ENCODE data around the gene LRRC27.
"Not testable (repeated sequence)": the region's sequence is repeated elsewhere in the genome, so short reads cannot be mapped to it uniquely, and the experiment has no call there.

LRRC27 gene

DNA sequence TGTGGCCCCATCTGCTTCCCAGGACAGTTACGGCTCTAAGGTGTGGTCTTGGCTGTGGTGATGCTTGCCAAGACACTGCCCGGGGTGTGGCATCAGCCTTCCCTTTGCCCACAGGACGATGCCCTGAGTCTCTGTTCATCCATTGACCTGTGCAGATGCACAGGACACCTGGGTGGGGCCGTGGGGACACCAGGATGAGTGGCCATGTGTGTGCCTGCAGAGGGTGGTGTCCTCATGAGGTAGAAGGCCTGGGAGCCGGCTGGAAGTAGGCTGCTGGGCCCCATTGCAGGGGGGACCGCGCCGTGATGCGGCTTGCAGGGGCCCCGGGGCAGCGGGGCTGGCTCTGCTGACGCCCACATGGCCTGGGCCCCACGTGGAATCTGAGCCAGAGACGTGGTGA, 42.6 kb downstream of the LRRC27 start:
- DNase-seq (ENCODE audit: low read depth in 2 of 2), result no peak

DNA sequence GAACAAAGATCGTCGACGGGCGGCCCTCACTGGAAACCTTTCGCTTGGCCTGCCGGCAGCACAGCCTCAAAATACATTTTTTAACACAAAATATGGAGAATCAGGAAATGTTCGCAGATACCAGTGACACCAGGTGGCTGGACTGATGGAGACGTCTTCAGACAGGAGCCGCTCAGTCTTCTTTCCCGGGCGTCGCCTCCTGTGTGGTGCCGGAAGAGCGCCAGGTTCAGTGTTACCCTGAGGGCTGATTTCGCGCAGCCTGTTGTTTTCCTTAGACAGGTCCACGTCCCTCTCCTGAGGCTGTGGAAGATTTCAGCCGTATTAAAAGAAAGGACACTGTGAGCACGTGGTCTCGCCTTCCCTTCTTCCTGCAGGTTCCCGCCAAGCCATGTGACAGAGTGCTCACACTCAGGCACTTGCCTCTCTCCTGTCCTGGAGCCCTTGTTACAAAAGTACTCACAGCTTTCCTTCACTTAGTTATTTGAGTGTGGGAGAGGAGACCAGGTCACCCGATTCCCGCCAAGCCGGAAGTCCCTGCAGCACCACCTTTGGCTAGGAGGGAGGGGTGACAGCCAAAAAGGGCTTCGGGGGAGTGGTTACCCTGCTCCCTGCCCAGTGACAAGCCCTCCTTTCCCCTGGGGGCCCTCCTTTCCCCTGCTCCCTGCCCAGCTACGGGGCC, 43.3 kb downstream of the LRRC27 start:
- no peak for DNase-seq (ENCODE audit: low read depth in 2 of 2)

DNA sequence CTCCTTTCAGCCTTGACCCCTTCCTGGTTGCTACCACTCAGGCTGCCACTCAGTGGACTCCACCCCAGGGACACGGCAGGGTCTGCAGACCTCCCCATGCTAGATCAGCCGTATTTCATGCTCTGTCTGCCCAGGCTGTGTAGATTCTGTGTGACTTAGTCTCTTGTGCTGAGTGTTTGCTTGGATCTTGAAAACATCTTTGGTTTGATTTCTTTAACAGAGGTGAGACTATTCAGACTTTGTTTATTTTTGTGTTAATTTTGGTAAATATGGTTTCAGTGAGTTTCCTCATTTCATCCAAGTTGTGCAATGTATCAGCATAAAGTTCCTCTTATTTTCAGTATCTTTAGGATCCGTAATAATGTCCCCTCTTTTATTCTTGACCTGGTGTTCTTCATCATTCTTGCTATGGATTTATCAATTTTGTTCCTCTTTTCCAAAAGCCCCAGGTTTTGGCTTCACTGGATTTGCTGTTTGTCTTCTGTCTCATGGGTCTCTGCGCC, 43.9 kb downstream of the LRRC27 start:
- DNase-seq (ENCODE audit: low read depth in 2 of 2), result no peak

DNA sequence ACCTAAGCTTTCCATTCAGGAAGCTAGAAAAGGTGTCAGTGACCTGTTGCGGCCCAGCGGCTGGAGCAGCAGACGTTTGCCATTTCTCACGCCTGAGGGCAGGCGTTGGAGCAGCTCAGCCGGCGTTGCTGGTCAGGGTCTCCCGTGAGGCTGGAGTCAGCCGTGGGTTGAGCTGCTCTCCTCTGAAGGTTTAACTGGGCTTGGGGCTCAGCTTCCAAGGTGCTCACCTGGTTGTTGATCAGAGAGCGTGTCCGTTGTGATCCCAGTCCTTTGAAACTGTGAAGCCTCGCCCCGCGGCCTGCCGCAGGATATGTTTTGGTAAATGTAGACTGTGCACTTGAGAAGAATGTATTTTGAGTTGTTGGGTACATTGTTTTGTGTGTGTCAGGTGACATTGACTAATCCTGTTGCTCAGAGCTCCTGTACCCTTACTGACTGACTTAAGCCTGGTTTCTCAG, 44.4 kb downstream of the LRRC27 start:
- DNase-seq (ENCODE audit: low read depth in 2 of 2), result no peak

DNA sequence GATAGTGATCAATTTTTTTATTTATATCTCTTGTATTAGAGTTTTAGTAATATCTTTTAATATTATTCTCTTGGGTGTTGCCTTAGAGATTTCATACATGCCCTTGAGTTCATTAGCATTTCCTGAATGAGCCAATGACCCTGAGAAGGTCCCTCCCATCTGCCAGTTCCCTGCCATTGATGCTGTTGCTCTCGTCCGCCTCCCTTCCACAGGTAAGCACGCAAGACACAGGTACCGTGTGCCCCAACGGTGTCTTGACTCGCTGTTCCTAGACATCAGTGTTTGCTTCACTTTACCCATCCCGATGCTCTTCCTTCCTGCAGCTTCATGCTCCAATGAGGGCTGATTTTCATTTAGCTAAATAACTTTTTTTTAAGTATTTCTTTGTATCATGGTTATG, 45.3 kb downstream of the LRRC27 start:
- no peak for DNase-seq (ENCODE audit: low read depth in 2 of 2)

DNA sequence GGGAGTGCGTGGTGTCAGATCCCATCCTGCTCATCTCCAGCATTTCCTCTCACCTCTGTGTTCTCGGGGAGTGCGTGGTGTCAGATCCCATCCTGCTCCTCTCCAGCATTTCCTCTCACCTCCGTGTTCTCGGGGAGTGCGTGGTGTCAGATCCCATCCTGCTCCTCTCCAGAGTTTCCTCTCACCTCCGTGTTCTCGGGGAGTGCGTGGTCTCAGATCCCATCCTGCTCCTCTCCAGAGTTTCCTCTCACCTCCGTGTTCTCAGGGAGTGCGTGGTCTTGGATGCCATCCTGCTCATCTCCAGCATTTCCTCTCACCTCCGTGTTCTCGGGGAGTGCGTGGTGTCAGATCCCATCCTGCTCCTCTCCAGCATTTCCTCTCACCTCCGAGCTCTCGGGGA, 47.0 kb downstream of the LRRC27 start:
- not testable (repeated sequence) for DNase-seq (ENCODE audit: low read depth in 2 of 2)

DNA sequence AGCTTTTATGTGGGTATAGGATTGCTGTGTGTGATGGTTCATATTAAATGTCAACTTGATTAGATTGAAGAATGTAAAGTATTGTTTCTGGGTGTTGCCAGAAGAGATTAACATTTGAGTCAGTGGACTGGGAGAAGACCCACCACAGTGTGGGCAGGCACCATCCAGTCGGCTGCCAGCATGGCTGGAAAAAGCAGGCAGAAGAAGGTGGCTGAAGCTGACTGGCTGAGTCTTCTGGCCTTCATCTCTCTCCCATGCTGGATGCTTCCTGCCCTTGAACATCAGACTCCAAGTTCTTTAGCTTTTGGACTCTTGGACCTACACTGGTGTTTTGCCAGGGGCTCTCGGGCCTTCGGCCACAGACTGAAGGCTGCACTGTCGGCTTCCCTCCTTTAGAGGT, 49.0 kb downstream of the LRRC27 start:
- DNase-seq (ENCODE audit: low read depth in 2 of 2), result not testable (repeated sequence)

DNA sequence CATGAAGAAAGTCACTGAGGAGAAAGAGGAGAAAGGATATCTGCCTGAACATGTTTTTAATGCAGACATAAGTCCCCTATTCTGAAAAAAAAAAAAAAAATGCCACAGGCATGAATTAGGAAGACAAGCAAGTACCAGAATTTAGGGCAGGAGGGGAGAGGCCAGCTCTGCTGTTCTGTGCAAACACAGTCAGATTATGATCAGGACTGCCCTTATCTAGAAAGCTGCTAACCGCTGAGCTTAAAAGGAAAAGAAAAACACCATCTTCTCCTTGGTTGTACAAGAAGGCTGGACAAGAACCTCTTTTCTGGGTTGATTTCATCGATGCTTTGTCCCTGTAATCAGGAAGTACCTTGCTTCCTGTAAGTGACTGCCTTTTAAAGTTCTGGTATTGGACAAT, 49.7 kb downstream of the LRRC27 start:
- DNase-seq (ENCODE audit: low read depth in 2 of 2), result no peak

DNA sequence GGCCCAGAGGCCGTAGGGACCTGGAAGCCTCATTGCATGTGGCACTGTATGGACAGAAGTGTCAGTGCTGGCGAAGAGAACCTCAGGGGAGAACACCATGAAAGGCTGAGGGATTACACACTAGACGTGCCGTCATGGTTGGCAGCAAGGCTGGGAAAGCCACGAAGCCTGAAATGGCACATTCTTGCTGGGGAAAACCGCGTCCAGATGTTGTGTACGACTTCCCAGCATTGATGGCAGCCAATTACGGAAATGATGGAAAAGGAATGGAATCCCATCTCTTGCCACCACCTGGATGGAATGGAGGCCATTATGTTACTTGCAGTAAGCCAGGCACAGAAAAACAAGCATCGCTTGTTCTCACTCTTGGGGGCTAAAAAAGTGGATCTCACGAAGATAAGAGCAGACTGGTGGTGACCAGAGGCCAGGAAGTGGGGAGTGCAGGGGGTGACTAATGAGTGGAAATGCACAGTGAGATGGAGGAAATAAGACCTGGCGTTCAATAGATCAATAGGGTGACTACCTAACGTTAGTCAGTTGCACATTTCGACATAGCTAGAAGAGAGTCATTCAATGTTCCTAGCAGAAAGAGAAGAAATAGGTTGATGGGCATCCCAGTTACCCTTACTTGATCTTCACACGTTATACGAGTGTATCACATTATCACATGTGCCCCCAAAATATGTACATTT, 50.4 kb downstream of the LRRC27 start:
- DNase-seq (ENCODE audit: low read depth in 2 of 2), result no peak

DNA sequence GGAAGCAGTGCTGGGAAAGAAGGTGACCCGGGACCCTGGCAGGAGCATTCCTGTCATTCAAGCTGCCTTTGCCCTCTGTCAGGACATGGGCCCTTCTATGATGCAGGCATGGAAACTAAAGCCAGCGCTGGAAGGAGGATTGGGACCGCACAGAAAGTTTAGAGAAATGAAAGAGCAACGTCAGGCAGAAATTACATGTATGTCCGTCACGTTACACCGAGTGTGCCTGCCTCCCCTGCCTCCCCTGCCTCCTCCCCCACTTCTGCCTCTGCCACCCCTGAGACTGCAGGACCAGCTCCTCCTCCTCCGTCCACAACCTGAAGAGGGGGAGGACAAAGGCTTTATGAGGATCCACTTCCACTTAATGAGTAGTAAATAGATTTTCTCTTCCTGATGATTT, 51.1 kb downstream of the LRRC27 start:
- DNase-seq (ENCODE audit: low read depth in 2 of 2), result no peak

DNA sequence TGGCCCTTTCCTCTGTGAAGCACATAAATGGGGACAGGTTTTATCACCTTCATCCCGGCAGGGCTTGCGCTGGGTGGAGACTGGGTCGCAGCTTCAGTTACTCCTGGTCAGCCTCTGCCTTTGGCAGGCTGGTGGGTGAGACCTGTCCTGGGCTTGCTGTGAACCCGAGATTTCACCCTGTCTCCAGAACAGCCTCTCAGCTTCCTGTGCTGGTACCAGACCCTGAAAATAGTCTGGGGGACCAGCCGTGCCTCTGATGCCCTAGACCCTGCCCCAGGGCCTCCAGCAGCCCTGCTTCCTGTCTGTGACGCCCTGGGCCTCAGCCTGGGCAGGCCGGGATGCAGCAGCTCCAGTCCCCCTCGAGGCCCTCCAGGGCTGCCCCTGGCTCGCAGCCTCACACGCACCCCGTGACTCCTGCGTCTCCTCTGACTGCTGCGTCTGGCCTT, 51.8 kb downstream of the LRRC27 start:
- no peak for DNase-seq (ENCODE audit: low read depth in 2 of 2)

DNA sequence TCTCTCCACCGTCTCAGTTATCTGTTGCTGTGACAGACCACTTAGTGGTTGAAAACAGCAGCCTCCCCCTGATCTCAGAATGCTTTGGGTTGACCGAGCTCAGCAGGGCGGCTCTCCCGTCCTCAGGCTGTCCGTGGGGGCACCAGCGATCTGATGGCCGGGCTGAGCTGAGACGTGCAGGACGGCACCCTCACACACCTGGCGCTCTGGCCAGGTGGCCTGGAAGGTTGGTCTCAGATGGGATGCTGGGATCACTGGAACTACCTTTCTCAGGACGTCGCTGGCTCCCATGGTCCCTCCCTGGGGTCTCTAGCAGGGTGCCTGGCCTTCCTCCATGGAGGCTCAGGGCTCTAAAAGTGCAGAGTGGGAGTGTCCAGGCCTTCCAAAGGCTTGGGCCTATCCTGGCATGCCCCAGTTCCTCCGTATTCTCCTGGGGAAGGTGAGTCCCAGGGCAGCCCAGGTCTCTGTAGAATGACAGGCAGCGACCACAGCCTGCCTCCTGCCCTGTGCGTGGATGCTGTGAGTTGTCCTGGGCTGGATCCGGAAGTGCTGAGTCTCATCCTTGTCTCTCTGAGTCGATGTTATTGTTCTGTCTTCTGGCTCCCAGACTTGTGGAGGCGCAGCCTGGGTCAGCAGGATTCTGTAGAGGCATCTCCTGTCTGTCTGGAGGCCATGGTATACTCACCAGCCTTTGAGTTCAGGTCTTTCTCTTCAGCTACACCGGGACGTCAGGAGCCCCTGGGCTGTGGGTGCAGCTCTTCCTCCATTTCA, 52.8 kb downstream of the LRRC27 start:
- DNase-seq (ENCODE audit: low read depth in 2 of 2), result no peak

DNA sequence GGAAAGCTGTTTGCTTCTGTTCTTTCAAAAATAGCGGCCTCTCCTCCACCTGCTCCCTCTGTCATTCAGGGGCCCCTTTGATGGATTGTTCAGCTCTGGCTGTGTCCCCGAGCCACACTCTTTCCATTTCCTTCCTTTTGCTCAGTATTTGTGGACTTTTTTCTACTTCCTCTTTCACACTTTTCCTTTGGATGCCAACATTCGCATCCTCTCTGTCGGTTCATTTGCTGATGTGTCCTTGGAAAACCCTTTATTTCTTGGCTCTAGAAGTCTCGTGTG, 53.3 kb downstream of the LRRC27 start:
- DNase-seq (ENCODE audit: low read depth in 2 of 2), result no peak

DNA sequence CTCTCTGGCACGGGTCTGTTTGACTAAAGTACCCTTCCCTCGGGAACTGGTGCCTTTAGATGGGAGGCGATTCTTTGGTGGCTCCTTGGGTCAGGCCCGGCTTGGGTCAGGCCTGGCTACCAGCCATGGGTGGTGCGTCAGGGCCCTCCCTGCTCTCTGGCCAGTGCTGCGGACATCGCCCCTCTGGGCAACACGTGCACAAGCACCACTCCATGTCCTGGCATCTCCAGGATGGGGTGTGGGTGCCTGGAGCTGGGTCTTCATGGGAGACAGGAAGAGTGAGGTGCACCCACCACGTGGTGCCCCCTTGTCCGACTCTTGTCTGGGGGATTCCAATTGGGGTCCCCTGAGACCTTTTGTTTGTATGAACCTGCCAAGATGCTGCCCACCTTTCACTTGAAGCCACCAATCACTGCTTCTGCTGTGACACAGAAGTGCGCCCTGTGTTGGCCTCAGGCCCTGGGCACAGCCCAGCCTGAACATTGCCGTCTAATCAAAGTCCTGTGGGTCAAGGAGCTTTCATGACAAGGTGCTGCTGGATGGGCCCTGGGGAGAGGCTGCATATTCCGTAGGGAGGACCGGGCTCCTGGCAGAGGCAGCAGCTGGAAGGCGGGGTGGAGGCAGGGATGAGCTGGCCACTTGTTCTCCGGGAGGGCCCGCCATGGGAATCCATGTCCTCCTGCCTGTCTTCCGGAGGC, 53.9 kb downstream of the LRRC27 start:
- DNase-seq (ENCODE audit: low read depth in 2 of 2), result no peak

DNA sequence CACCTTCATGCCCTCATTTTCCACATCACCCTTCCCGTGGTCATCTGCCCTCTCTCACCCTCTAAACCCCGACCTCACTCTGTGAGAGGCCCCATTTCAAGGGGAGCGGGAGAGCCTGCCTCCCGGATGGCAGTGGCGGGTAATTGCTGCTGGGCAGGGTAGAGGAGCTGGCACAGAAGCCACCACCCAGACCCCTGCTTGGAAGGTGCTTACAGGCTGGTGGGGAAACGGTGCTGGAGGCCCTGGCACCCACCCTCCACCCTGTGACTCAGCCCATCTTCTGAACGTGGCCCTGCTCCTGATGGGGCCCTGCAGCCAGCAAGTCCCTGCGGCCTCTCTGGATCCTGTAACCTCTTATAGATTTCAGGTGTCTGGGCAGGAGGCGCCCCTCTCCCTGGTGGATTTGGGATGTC, 54.4 kb downstream of the LRRC27 start:
- no peak for DNase-seq (ENCODE audit: low read depth in 2 of 2)

DNA sequence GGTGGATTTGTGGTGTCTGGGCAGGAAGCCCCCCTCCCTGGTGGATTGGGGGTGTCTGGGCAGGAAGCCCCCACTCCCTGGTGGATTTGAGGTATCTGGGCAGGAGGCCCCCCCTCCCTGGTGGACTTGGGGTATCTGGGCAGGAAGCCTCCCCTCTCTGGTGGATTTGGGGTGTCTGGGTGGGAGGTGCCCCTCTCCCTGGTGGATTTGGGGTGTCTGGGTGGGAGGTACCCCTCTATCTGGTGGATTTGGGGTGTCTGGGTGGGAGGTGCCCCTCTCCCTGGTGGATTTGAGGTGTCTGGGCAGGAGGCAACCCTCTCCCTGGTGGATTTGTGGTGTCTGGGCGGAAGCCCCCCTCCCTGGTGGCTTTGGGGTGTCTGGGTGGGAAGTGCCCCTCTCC, 54.9 kb downstream of the LRRC27 start:
- DNase-seq (ENCODE audit: low read depth in 2 of 2), result not testable (repeated sequence)

DNA sequence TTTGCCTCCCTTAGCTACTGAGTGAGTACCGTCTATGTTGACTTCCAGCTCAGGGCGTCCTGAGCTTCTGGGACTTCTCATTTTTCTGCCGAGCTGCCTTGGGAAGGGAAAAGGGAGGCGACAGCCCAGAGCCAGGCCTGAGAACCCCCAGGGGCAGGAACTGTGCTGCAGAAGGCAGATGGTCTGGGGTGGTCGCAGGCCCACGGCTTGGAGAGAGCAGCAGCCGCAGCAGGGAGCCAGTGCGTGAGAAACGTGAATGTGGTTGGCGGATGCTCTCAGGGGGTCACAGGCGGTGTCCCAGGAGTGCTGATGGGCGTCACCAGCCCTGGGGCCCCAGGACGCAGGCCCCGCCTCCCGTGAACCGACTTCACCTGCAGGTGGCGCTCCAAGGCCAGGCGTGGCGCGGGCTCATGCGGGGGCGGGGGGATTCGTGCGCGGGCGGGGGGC, 55.8 kb downstream of the LRRC27 start:
- peak; percentile 44 to 50 for DNase-seq (ENCODE audit: low read depth in 2 of 2)

DNA sequence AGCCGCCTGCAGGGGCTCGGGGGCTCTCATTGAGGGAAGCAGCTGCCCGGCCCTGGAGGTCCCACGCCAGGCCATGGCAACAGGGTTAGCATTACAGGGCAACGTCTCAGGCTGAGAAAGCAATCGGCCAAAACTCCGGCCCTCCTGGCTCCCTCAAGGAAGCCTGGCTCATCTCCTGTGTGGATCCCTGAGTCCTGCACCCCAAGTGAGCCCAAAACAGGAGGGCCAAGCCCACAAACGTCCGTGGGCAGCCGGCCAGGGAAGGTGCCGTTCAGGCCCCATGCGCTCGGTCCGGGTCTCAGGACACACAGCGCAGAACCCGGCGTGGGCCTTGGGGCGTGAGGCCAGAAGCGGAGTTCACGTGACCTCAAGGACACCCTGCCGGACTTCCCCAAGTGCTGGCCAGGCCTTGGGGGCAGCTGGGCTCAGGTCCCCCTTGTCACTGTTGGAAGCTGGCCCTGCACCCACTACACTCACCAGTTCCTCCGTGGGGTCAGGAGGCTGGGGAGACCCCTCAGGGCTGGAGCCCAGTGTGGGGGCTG, 57.0 kb downstream of the LRRC27 start:
- DNase-seq (ENCODE audit: low read depth in 2 of 2), result no peak

DNA sequence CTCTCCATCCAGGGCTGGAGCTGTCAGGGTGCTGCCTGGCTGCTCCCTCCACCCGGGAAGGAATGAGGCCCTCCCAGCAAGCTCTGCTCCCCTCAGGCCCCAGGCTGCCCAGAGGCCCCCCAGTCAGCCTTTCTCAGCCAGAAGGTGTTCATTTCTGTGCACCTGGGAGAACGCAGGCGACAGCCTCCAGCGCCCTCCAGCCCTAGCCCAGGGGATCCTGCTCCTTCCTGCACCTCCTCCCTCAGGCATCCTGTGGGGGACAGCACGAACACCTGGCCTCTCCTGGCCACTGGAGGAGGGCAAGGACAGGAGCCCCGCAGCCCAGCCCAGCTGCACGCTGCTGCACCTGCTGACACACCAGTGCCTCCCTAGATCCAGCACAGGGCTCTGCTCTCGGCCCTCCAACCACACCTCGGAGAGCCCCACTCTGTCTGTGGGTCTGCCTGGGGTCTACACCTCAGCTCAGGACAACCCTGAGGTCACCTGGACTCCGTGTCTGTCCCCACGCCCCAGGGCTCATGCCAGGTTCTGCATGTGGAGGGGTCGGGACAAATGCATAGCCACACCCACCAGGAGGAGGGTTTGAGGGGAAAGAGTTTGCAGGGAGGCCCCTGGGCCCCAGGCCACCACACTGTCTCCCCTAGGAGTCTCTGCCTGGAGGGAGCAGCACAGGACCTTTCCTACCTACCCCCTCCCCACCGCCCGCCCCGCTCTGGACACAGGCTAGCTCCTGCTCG, 57.6 kb downstream of the LRRC27 start:
- no peak for DNase-seq (ENCODE audit: low read depth in 2 of 2)

DNA sequence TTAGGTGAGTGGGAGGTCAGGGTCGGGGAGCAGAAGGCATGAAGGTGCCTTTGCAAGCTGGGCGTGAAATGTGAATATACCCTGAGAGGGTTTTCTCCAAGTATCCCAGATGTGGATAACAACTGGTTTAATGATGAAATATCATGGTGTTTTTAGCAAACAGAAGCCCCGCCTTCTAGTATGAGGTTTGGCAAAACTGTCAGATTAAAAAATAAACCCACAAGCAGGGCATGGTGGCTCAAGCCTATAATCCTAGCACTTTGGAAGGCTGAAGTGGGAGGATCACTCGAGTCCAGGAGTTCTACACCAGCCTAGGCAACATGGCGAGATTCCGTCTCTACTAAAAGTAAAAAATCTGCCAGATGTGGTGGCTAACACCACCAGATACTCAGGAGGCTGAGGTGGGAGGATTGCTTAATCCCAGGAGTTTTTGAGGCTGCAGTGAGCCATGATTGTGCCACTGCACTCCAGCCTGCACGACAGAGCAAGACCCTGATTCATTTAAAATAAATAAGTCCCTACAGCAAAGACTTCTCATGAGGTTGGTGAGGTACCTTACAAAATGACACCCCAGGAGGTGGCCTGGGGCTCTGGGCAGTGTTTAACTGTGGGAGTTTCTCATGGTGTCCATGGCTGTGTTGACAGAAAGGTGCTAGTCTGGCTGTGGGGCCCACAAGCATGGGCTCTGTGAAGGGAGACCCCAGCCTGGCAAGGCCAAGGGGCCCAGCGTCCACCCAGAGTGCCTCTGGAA, 58.4 kb downstream of the LRRC27 start:
- no peak for DNase-seq (ENCODE audit: low read depth in 2 of 2)

All from stimulated activated CD8-positive, alpha-beta memory T cell treated with anti-CD3 and anti-CD28 coated beads, Interleukin-15, amount 100 ng/mL, for 48 hours (primary cell).